ENCODE measurements around the gene RAB26.
"Not testable (repeated sequence)": the region's sequence is repeated elsewhere in the genome, so short reads cannot be mapped to it uniquely, and the experiment has no call there.

- not testable (repeated sequence) for TF ChIP-seq ZSCAN30 (tag by site-specific recombination; IDR thresholded peaks at IDR 0.05); ZNF274 (IDR thresholded peaks at IDR 0.05; ENCODE audit: low read length); ZNF274 (tag by site-specific recombination; IDR thresholded peaks at IDR 0.05; ENCODE audit: borderline replicate concordance); ZBTB7A (tag by site-specific recombination; IDR thresholded peaks at IDR 0.05; ENCODE audit: low read depth); ZNF2 (tag by site-specific recombination; IDR thresholded peaks at IDR 0.05); ZNF366 (tag by site-specific recombination; conservative IDR thresholded peaks at IDR 0.05)
- TF ChIP-seq, protein P1, sequence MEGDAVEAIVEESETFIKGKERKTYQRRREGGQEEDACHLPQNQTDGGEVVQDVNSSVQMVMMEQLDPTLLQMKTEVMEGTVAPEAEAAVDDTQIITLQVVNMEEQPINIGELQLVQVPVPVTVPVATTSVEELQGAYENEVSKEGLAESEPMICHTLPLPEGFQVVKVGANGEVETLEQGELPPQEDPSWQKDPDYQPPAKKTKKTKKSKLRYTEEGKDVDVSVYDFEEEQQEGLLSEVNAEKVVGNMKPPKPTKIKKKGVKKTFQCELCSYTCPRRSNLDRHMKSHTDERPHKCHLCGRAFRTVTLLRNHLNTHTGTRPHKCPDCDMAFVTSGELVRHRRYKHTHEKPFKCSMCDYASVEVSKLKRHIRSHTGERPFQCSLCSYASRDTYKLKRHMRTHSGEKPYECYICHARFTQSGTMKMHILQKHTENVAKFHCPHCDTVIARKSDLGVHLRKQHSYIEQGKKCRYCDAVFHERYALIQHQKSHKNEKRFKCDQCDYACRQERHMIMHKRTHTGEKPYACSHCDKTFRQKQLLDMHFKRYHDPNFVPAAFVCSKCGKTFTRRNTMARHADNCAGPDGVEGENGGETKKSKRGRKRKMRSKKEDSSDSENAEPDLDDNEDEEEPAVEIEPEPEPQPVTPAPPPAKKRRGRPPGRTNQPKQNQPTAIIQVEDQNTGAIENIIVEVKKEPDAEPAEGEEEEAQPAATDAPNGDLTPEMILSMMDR (tag by site-specific recombination; IDR thresholded peaks at IDR 0.05), result not testable (repeated sequence)
These were observed 42.7 kb upstream of the RAB26 start for GRCh38 chr16:2105769-2106168.

Data from HEK293 (cell line).